HG03469 (cell line): ENCODE measurements around the gene MTA1.

ENCODE experiments used
- ATAC-seq: cut with Tn5 transposase; IDR thresholded peaks from one replicate; pipeline ENCODE4 v1.9.1; 2021; ENCODE audit warnings: mild to moderate bottlenecking, moderate library complexity, moderate number of reproducible peaks; ENCODE audit not compliant: unreplicated experiment

The MTA1 gene

GRCh38 chr14:105422695-105423487 lies 3.3 kb downstream of the MTA1 start:
- ATAC-seq: no peak

DNA sequence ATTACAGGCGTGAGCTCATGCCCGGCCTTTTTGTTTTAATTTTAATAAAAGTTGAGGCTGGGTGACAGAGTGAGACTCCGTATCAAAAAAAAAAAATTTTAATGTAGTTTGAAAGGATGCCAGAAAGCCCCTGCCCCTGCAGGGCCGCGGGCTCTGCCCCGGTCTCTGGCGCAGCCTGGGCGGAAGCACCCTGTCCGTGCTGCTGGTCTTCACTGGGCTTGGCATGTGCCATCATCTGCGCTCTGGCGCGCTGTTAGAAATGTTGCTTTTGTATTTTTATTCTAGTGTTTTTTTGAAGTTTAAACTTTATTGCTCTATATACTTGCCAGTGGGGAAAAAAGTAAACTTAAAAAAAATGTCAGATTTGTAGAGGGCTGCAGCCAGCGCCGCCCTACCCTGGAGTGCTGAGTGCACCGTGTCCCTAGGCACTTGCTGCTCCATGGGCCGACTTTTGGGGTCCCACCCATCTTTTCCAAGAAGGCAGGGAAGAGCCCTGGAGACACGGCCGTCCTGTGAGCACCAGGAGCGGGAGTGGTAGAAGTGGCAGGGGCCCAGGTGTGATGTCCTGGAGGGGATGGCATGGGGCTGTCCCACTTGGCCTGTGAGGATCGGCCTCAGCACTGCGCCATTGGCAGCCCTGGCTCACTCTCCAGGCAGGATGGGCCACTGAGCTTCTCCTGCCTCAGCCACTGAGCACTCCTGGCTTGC lies 4.0 kb downstream of the MTA1 start:
- no peak for ATAC-seq

DNA sequence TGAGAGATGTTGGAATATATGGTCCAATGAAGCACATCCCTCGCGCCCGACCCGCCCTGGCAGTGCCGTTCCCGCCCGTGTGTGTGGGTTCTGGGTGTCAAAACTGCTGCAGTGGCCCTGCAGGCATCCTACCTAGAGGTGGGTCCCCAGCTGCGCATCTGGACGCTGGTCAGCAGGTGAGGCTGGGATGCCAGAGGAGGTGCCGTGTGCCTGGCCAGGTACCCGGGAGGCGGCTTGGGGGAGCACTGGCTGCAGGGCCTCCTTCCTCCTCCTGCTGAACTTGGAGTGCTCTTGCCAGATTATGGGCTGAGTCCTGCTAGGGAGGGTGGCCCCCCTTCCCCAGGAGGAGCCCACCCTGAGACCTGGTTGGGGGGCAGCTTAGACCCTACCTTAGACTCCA lies 5.2 kb downstream of the MTA1 start:
- ATAC-seq: no peak

DNA sequence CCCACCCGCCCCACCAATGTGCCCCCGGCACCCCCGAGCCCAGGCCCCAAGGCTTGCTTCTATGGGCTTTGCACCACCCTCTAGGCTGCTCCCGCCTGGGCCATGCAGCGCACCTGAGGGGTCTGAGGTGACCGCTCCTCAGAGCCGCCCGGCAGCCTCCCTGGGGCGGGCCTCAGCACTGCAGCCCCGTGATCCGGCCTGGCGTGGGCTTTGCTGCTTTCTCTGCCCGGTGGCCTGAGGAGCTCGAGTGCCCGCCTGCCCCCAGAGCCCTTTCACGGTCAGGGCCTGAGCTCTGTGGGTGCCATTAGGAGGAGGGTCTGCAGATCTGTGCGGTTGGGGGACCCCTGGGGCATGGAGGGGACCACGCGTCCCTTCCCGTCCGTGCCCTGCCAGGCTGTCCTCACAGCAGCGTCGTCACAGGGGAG lies 6.2 kb downstream of the MTA1 start:
- no peak for ATAC-seq

DNA sequence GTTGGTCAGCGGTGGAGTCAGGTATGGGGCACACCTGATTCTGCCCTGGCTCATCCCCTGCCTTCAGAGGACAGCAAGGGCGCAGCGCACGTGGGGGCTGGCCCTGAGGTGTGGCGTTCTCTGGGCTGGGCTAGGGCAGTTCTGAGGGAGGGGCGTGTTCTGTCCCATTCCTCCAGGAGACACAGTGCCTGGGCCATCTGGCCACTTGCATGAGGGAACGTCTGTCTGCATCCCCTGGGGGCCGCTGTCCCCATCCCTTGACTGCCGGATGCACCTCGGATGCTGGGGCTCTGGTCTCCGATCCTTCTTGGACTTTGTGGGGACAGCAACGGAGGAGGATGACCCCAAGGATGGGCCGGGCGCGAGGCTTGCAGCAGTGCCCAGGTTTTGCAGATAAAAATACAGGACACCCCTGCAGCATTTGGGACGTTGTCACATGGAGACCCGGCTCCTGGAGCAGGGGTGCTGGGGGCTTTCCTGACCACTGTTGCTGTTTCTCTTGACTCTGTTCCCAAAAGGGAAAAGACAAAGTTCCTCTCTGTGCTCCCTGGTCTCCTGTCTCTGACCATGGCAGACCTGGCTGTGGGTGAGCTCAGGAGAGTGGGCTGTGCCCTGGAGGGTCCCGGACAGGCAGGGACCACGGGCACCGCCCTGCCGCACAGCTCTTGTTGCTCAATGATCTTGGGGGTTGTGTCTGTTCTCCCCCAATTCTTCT lies 6.9 kb downstream of the MTA1 start:
- no peak for ATAC-seq

- ATAC-seq: no peak
Measured at GRCh38 chr14:105427412-105427811, 7.8 kb downstream of the MTA1 start.

GRCh38 chr14:105427936-105428485 lies 8.4 kb downstream of the MTA1 start:
- no peak for ATAC-seq

GRCh38 chr14:105430042-105430441 lies 10.4 kb downstream of the MTA1 start:
- ATAC-seq: no peak

GRCh38 chr14:105430565-105430964 lies 10.9 kb downstream of the MTA1 start:
- no peak for ATAC-seq

DNA sequence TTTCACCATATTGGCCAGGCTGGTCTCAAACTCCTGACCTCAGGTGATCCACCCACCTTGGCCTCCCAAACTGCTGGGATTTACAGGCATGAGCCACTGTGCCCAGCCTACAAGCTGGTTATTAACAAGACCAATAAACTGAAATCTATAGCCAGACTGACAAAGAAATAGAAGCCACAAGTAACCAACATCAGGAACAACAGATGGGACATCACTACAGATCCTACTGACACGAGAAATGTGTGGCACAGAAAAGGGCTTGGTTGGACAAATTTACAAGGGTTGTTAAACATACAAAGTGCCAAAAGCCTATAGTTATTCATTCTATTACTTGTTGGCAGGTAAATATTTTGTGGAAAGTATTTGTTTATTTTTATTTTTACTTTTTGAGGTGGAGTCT lies 11.6 kb downstream of the MTA1 start:
- no peak for ATAC-seq

DNA sequence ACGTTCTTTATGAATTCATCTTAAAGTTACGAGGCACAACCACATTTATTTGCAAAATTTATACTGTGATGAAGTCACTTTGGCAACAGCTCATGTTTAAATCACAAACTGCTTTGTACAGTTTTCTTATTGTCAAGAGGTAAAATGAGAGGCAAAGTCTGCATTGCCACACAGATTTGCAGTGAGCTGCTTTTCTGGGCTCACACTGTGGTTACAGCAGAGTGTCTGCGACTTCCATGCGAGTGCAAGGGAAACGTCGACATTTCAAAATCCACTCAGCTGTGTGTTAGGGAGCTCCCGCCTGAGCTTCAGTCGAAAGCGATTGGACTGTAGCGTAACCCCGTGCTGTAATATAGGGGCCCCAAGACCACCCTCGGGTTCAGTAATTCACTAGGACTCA lies 13.0 kb downstream of the MTA1 start:
- ATAC-seq: no peak

GRCh38 chr14:105433161-105433605 lies 13.6 kb downstream of the MTA1 start:
- no peak for ATAC-seq

DNA sequence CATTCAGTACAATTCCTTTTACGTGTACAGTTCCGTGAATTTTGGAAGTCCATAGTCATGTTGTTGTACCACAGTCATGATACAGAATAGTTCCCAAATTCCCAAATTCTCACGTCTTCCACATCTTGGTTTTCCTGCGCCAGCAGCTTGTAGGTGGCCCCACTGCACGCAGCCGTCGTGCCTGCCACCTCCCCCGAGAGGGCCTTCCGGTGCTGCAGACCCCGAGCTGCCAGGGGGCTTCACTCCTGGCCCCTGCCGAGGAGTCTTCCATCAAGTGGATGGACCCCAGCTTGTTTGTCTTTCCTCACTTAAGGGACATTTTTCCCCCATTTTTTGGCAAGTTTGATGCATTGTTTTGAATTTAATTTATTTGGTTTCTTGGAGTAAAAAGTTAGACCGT lies 16.8 kb downstream of the MTA1 start:
- ATAC-seq: no peak

- ATAC-seq: no peak
Measured at GRCh38 chr14:105436891-105437722, 17.5 kb downstream of the MTA1 start.

- no peak for ATAC-seq
Measured at GRCh38 chr14:105437723-105438500, 18.3 kb downstream of the MTA1 start.

GRCh38 chr14:105439179-105439578 lies 19.6 kb downstream of the MTA1 start:
- ATAC-seq: no peak

- ATAC-seq: no peak
Measured at GRCh38 chr14:105439710-105440553, 20.3 kb downstream of the MTA1 start.

DNA sequence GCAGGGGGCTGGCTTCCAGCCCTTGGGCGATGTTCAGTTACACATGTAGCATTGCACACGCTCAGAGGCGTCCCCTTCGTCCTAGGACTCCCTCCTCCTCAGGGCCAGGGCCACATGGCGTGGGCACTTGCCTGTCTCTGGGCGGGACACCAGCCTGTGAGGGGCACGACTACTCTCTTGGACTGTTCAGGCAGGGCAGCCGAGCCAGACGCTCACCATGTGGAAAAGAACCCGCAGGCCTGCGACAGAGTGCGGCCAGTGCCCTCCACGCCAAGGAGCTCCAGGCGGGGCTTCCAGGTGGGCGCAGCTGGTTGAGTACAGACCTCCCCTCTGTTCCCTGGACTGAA lies 20.9 kb downstream of the MTA1 start:
- ATAC-seq: no peak

GRCh38 chr14:105440992-105441391 lies 21.4 kb downstream of the MTA1 start:
- no peak for ATAC-seq
